Measurements from ENCODE around the gene SMIM43. TPM values are rescaled to one million over a fixed set of nuclear protein-coding genes. Genes with fewer than 3 reads are reported as not detected.

The SMIM43 gene
- total and polyA plus RNA-seq, 9 of the 15 experiments (the other 6 are each of a cell fraction or from before 2014, with no cell fraction given): not detected

- no peak for TF ChIP-seq HMGN3 (IDR thresholded peaks at IDR 0.05; ENCODE audit: borderline replicate concordance, extremely low read depth, insufficient read length, low read depth, low read length)
- TF ChIP-seq ATF3 (IDR thresholded peaks at IDR 0.05): peak; percentile 100
- 0 out of 2 replicates have a peak, but pooled peaks have one; percentile 19 for TF ChIP-seq ATF3 (CRISPR knock-in tag; conservative IDR thresholded peaks at IDR 0.05)
- TF ChIP-seq TCF7L2 (IDR thresholded peaks at IDR 0.05; ENCODE audit: low read depth, low read length): no peak
- TF ChIP-seq POLR2G (IDR thresholded peaks at IDR 0.05; ENCODE audit: low read depth, low read length): peak; percentile 94
- peak; percentile 39 for TF ChIP-seq MEIS2 (IDR thresholded peaks at IDR 0.05; ENCODE audit: partially characterized antibody)
- peak; percentile 73 for TF ChIP-seq BRD9 (IDR thresholded peaks at IDR 0.05; ENCODE audit: low read depth, partially characterized antibody)
- no peak for TF ChIP-seq ZNF232 (CRISPR knock-in tag; IDR thresholded peaks at IDR 0.05)
- TF ChIP-seq CREBBP (IDR thresholded peaks at IDR 0.05; ENCODE audit: low read depth, low read length): no peak
- TF ChIP-seq SUPT5H (IDR thresholded peaks at IDR 0.05): peak; percentile 96
- no peak for TF ChIP-seq DLX4 (CRISPR knock-in tag; IDR thresholded peaks at IDR 0.05)
- peak in 1 of 2 experiments; percentile 40 for TF ChIP-seq NCOA2 (IDR thresholded peaks at IDR 0.05; ENCODE audit: partially characterized antibody in 2 of 2)
- peak in 1 of 2 experiments; percentile 46; a peak in 1 of 4 replicates for TF ChIP-seq SRF (CRISPR knock-in tag; IDR thresholded peaks at IDR 0.05)
- peak; percentile 44 to 94 (median 89) for TF ChIP-seq YY1 (IDR thresholded peaks at IDR 0.05; ENCODE audit: borderline replicate concordance in 1 of 3, control insufficient read depth in 1 of 3, extremely low read depth in 1 of 3, insufficient read depth in 3 of 3, insufficient read length in 1 of 3, insufficient replicate concordance in 2 of 3, low read depth in 1 of 3, low read length in 2 of 3)
- peak; percentile 77 for TF ChIP-seq CEBPG (CRISPR knock-in tag; IDR thresholded peaks at IDR 0.05)
- TF ChIP-seq CEBPG (tag; conservative IDR thresholded peaks at IDR 0.05 in 1 of 2, IDR thresholded peaks at IDR 0.05 in 1 of 2): peak; percentile 86 to 89
- TF ChIP-seq SMARCE1 (IDR thresholded peaks at IDR 0.05): peak; percentile 74
- no peak for TF ChIP-seq PCBP2 (IDR thresholded peaks at IDR 0.05; ENCODE audit: low read depth, low read length, poor library complexity, severe bottlenecking)
- peak; percentile 73; the same call in 1 of the 2 replicates for TF ChIP-seq CBFB (CRISPR knock-in tag; IDR thresholded peaks at IDR 0.05)
- TF ChIP-seq STAT5B (CRISPR knock-in tag; IDR thresholded peaks at IDR 0.05): no peak
- peak; percentile 59 for TF ChIP-seq SMARCA4 (IDR thresholded peaks at IDR 0.05)
- peak; percentile 90 for TF ChIP-seq MYC (IDR thresholded peaks at IDR 0.05; ENCODE audit: low read depth, low read length)
- TF ChIP-seq MYC (CRISPR knock-in tag; IDR thresholded peaks at IDR 0.05; ENCODE audit: borderline replicate concordance, low read depth): 0 out of 2 replicates have a peak, but pooled peaks have one; percentile 42
- TF ChIP-seq RBFOX2 (IDR thresholded peaks at IDR 0.05; ENCODE audit: low read depth, low read length): peak; percentile 93
- peak; percentile 10; the same call in 1 of the 2 replicates for TF ChIP-seq ARID1B (IDR thresholded peaks at IDR 0.05)
- no peak for TF ChIP-seq ID3 (CRISPR knock-in tag; IDR thresholded peaks at IDR 0.05)
- 0 out of 2 replicates have a peak, but pooled peaks have one; percentile 51 for TF ChIP-seq ID3 (tag; IDR thresholded peaks at IDR 0.05)
Measured at GRCh38 chr4:121800961-121801714, 36.2 kb upstream of the SMIM43 start, which contains the start of gene EXOSC9 (continued).
